Measurements from ENCODE around the gene NUBPL.
"Not testable (repeated sequence)": the region's sequence is repeated elsewhere in the genome, so short reads cannot be mapped to it uniquely, and the experiment has no call there.

The NUBPL gene

DNA sequence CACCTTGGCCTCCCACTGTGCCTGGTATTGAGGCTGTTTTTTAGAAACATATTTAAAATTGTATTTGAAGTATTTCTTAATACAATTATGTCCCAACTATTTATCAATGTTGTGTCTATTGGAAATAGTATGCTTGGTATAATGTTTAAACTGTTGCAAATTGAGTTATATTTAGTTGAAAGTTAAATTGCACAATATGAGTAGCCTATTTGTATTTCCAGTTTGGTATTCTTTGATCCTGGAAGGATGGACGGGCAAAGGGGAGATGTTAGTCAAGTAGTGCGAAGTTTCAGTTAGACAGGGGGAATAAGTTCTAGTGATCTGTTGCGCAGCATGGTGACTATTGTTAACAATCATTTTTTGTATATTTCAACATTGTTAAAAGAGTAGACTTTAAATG lies 111.5 kb downstream of the NUBPL start:
- no peak for DNase-seq

DNA sequence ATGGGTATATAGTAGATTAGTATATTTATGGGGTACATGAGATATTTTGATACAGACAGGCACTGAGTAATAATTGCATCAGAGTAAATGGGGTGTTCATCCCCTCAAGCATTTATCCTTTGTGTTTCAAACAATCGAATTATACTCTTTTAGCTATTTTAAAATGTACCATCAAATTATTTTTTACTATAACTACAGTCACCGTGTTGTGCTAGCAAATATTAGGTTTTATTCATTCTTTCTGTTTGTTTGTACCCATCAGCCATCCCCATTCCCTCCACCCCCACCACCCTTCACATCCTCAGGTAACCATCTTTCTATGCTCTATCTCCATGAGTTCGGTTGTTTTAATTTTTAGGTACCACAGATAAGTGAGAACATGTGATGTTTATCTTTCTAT lies 115.8 kb downstream of the NUBPL start:
- DNase-seq: no peak

- DNase-seq: no peak
These were observed 116.4 kb downstream of the NUBPL start for GRCh38 chr14:31677630-31678029.

DNA sequence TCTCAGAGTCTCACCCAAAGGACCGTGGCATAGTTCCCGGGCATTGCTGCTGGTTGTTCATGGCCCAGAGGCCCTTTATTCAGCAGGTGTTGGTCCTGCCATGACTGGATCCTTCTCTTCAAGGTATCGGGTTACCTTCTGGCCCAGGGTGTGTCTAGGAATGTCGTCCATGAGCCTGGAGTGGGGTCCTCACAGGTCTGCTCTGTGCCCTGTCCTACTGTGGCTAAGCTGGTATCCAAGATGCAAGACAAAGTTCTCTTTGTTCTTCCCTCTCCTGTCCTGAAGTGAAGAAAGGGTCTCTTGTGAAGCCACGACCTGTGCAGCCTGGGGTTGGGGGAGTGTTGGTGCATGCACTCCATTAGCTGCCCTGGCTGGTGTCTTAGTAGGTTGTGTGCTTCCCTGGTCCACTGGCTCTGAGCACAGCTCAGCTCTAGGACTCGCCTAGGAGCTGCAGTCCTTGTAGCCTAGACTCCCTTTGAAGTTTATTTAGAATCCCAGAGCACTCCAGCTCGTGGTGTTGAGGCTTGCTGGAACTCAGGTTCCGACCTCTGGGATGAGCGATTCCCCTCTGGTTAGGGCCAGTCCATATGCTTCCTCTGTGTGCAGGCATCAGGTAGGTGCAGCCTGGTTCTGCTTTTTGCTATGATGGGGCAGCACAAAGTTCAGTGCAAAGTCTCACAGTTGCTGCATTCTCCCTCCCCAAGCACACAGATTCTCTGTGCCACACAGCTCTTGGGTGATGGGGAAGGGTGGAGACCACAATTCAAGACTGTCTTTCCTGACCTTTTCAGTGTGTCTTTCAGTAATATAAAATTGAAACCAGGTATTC lies 117.4 kb downstream of the NUBPL start:
- DNase-seq: no peak

GRCh38 chr14:31682768-31683167 lies 121.6 kb downstream of the NUBPL start:
- no peak for DNase-seq

- DNase-seq: no peak
These were observed 126.5 kb downstream of the NUBPL start for GRCh38 chr14:31687726-31688125.

GRCh38 chr14:31690056-31690455 lies 128.9 kb downstream of the NUBPL start:
- DNase-seq: no peak

DNA sequence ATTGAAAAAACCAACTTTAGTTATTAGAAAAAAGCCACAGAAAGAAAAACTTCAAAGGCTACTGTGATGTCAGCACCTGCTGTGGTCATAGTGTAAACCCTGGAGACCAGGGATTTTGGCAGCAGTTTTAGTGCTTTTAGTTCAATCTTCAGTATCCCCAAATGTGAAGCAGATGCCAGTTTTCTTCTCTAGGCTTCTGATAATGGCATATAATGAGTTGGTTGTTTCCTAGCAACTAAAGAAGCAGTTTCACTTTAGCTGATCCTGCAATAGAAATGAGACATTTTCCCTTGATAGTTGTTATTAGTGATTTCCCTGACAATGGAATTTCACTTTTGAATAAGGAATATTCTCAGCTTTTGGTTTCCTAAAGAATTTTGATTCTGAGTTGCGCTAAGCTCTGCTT lies 131.2 kb downstream of the NUBPL start:
- DNase-seq: peak in 2 of 56 donors; percentile 1 to 7

- no peak for DNase-seq
These were observed 135.2 kb downstream of the NUBPL start for GRCh38 chr14:31696378-31696777.

DNA sequence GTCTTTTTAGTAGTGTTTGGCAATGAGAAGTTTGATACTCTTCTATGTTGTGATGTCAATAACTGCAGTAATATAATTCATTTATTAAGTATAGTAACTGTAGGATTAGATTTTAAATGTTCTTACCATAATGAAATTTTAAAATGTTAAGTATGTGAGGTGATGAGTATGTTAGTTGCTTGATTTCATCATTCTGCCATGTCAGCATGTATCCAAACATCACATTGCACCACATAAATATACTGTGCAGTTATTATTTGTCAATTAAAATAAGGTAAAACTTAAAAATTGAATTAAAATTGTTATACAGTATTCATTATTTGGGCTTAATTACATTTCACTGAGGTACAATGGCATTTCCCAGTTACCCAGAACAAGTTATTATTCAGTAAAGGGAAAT lies 138.6 kb downstream of the NUBPL start:
- no peak for DNase-seq

DNA sequence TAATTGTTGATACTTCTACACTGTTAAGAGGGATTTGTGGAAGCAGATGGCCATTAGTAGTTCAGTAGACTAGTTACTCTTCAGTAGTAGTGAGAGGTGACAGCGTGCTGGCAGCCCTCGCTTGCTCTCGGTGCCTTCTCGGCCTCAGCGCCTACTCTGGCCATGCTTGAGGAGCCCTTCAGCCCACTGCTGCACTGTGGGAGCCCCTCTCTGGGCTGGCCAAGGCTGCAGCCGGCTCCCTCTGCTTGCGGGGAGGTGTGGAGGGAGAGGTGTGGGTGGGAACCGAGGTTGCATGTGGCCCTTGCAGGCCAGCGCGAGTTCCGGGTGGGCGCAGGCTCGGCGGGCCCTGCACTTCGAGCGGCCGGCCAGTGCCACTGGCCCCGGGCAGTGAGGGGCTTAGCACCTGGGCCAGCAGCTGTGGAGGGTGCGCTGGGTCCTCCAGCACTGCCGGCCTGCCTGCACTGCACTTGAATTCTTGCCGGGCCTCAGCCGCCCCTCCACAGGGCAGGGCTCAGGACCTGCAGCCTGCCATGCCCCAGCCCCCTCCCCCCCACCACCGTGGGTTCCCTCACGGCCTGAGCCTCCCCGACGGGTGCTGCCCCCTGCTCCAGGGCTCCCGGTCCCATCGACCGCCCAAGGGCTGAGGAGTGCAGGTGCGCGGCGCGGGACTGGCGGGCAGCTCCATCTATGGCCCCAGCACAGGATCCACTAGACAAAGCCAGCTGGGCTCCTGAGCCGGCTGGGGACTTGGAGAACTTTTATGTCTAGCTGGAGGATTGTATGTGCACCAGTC lies 139.3 kb downstream of the NUBPL start:
- DNase-seq: no peak

GRCh38 chr14:31702130-31702529 lies 140.9 kb downstream of the NUBPL start:
- no peak for DNase-seq

DNA sequence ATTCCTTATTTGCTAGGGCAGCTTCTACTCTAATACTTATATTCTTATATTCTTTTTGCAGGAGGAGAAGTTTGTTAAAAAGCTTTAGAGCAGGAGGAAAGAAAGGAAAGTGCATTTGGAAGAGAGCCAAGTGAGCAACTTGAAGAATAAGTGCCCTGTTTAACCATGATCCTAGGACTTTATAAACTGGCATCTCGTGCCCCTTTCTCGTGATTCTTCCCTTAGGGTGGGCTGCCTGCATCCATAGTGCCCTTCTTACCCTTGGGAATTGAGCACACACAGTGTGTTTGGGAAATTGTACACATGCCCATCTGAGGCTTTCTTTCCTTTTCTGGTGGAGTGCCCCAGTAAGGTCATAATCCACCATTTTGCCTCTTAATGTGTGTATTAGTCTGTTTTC lies 141.9 kb downstream of the NUBPL start:
- no peak for DNase-seq

- DNase-seq: no peak
These were observed 144.5 kb downstream of the NUBPL start for GRCh38 chr14:31705731-31706130.

GRCh38 chr14:31708661-31709060 lies 147.5 kb downstream of the NUBPL start:
- DNase-seq: not testable (repeated sequence)

GRCh38 chr14:31712244-31713127 lies 151.3 kb downstream of the NUBPL start:
- no peak for DNase-seq

GRCh38 chr14:31716208-31716607 lies 155.0 kb downstream of the NUBPL start:
- DNase-seq: no peak

DNA sequence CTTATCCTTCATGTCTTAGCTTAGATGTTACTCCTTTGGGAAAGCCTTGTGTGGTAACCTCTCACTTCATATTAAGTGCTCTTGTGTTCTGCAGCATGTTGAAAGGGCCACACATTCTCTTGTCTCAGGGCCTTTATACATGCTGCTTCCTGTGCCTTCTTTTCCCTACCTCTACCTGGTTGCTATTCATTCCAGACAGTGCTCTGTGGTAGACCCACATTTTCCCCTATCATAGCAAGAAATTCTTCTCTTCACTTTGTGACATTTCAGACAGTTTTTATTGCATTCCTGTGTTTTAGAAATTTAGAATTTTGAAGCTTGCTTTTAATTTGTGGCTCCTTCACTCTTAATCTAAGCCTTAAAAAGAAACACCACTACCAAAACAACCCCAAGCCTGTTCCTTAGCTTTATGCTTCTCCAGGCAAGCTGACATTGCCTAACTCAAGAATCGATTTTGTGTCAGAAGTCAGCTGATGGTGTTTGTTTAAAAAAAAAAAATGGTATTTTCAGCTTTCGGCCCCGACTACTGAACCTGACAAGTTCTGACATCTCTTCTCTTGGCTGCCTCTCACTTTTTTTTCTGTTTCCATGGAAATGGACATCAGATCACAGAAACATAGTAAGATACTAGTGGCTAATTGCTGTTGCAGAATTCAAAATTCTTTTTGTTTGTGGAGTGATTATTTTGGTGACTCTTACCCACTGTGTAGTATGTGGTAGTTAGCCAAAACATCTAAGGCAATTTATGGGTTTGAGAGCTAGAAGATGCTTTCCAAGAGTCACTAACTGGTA lies 156.3 kb downstream of the NUBPL start:
- no peak for DNase-seq

DNA sequence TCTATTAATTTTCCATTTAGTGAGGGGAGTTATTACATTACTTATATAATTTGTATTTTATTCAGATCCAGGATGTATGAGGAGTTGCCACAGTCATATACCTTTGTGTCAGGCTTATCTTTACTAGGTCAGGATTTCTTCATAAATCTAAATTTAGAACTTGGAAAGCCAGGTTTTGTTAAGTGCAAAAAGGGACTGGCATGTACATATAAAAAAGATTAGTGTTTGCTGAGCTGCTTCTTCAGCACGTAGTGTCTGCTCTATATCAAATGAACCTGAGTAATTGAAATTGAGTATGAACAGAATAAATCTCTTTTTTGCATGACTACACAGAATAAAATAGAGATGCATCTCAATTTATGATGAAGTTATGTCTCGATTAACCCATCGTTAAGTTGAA lies 157.4 kb downstream of the NUBPL start:
- no peak for DNase-seq

GRCh38 chr14:31718985-31719384 lies 157.8 kb downstream of the NUBPL start:
- DNase-seq: no peak

GRCh38 chr14:31726337-31726736 lies 165.1 kb downstream of the NUBPL start:
- no peak for DNase-seq

All from nucleus accumbens (tissue), 56 donors.